ENCODE measurements around the gene MCEE.

MCEE gene

DNA sequence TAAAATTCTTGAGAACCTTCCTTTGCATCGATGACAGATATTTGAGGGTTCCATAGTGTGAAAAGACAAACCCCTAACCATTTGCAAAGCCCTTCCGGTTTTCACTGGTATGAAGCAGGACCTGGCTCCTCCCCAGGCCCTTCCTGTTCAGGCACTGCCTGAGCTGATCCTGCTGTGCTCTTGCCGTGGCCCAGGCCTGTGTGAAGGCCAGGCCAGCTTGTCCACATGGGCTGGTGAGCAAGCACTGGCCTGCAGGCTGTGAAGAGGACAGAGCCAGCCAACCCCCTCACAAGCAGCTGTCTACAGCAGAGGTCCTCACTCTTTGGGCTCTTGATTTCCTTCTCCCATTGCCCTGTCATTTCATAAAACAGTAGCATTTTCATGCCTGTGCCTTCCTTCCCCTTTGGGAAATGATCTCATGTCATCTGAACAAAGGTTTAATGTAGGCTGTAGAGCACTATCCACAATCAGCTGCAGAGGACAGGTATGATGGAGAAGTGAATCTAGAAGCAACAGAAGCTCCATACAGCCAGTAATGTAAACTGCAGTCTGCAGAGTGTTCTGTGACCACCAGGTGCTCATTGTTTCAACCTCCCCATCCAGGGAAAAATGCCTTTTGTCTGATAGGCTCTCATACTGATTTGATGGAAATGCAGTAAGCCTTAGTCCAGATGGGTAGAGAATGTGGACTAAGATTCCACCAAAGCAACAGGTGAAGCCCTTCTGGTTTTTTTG is 20.2 kb upstream of the MCEE start:
- no peak for DNase-seq (ENCODE audit: low spot score)
- no peak overlapping the region for H2BK120ac ChIP-seq (ENCODE audit: low read depth, low read length)
- H3K23ac ChIP-seq (ENCODE audit: low read depth, low read length, poor library complexity) = no peak overlapping the region
- H4K91ac ChIP-seq (ENCODE audit: low read depth, low read length, poor library complexity) = no peak overlapping the region
- H3K79me1 ChIP-seq (ENCODE audit: low read depth, low read length) = no peaks in the 10 kb centered on the region
- H3K9me3 ChIP-seq (replicated peaks in 1 of 2; ENCODE audit: control insufficient read depth in 2 of 2, insufficient read depth in 1 of 2, low read depth in 1 of 2, low read length in 2 of 2) = peaks cover 0 to 2% of the 10 kb centered on the region in 2 donors
- no peak overlapping the region for H3K4ac ChIP-seq (ENCODE audit: low read length)
- no peak overlapping the region for H4K8ac ChIP-seq (ENCODE audit: low read depth, low read length)
- H3K4me2 ChIP-seq (ENCODE audit: insufficient read depth, low read length, poor library complexity, severe bottlenecking) = no peak overlapping the region
- no peak overlapping the region for H2BK12ac ChIP-seq (ENCODE audit: low read length)
- no peak overlapping the region for H2AFZ ChIP-seq (ENCODE audit: low read length)
- no peak overlapping the region for H3K14ac ChIP-seq (ENCODE audit: low read length)
- no CpG with 5 or more reads among the region's 3 CpGs for WGBS, 2 donors (ENCODE audit: extremely low coverage in 2 of 2, insufficient read length in 2 of 2, insufficient replicate concordance in 1 of 2)
- H2BK5ac ChIP-seq (ENCODE audit: low read length) = no peak overlapping the region
- no peak overlapping the region for H2BK15ac ChIP-seq (ENCODE audit: low read length)
- H3K27me3 ChIP-seq (ENCODE audit: control insufficient read depth in 3 of 3, insufficient read depth in 3 of 3, low read depth in 1 of 3, low read length in 3 of 3) = peaks cover 0 to 8% (median 3%) of the 10 kb centered on the region in 3 experiments
- no peak overlapping the region for H3K18ac ChIP-seq (ENCODE audit: low read length)
- H2AK5ac ChIP-seq (ENCODE audit: low read depth, low read length) = no peak overlapping the region
- H3K27ac ChIP-seq (replicated peaks; ENCODE audit: low read length) = no peak overlapping the region
- H3K4me3 ChIP-seq (ENCODE audit: low read length in 2 of 2) = no peak overlapping the region
- no peaks in the 10 kb centered on the region for H3K4me1 ChIP-seq (ENCODE audit: control insufficient read depth in 2 of 2, insufficient read depth in 1 of 2, low read depth in 1 of 2, low read length in 2 of 2)
- H3K9ac ChIP-seq (ENCODE audit: low read depth, low read length, poor library complexity) = no peak overlapping the region
- H3K36me3 ChIP-seq (replicated peaks in 1 of 2; ENCODE audit: control insufficient read depth in 2 of 2, insufficient read depth in 2 of 2, low read length in 2 of 2) = peaks cover 16 to 51% of the 10 kb centered on the region in 2 donors

DNA sequence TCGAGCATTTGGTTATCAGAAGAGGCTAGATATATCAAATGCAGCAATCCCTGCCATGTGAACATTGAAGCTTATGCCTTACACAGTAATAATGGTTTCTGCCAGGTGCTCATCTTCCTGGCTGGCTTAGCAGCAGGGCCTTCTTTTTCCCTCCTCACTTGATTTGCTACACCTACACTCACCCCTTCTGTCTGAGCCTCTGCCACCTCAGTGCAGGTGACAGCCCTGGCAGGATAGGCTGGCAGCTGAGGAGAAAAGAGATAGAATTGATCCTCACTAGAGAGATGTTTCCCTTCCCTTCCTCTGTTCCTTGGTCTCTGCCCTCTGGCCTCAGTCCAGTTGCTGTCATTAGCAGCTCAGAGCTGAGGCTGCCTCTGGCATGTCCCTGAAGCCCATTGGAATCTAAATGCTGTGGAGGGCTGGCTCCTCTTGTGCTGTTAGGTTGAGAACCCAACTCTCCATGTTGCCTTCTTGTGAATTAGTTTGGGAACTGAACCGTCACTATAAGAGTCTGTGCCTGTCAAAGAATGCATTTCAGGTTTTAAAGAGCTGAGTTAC is 18.6 kb upstream of the MCEE start:
- Histone ChIP-seq H3K14ac (ENCODE audit: low read length) (no peak overlapping the region), H4K8ac (ENCODE audit: low read depth, low read length) (no peak overlapping the region), H3K23ac (ENCODE audit: low read depth, low read length, poor library complexity) (no peak overlapping the region), H3K18ac (ENCODE audit: low read length) (no peak overlapping the region), H3K9ac (ENCODE audit: low read depth, low read length, poor library complexity) (no peak overlapping the region), H3K4me2 (ENCODE audit: insufficient read depth, low read length, poor library complexity, severe bottlenecking) (no peak overlapping the region), H3K9me3 (replicated peaks in 1 of 2; ENCODE audit: control insufficient read depth in 2 of 2, insufficient read depth in 1 of 2, low read depth in 1 of 2, low read length in 2 of 2) (peaks cover 0 to 2% of the 10 kb centered on the region in 2 donors), H3K27ac (replicated peaks; ENCODE audit: low read length) (no peak overlapping the region), H4K91ac (ENCODE audit: low read depth, low read length, poor library complexity) (no peak overlapping the region), H2AK5ac (ENCODE audit: low read depth, low read length) (no peak overlapping the region), H3K4ac (ENCODE audit: low read length) (no peak overlapping the region), H3K4me3 (ENCODE audit: low read length in 2 of 2) (no peak overlapping the region), H2BK15ac (ENCODE audit: low read length) (no peak overlapping the region), H3K27me3 (ENCODE audit: control insufficient read depth in 3 of 3, insufficient read depth in 3 of 3, low read depth in 1 of 3, low read length in 3 of 3) (peaks cover 0 to 3% (median 0%) of the 10 kb centered on the region in 3 experiments), H2AFZ (ENCODE audit: low read length) (no peak overlapping the region), H2BK120ac (ENCODE audit: low read depth, low read length) (no peak overlapping the region), H3K4me1 (ENCODE audit: control insufficient read depth in 2 of 2, insufficient read depth in 1 of 2, low read depth in 1 of 2, low read length in 2 of 2) (no peaks in the 10 kb centered on the region), H3K79me1 (ENCODE audit: low read depth, low read length) (no peaks in the 10 kb centered on the region), H2BK5ac (ENCODE audit: low read length) (no peak overlapping the region), H3K36me3 (replicated peaks in 1 of 2; ENCODE audit: control insufficient read depth in 2 of 2, insufficient read depth in 2 of 2, low read length in 2 of 2) (peaks cover 27 to 68% of the 10 kb centered on the region in 2 donors), H2BK12ac (ENCODE audit: low read length) (no peak overlapping the region)
- DNase-seq (ENCODE audit: low spot score) = no peak
- WGBS, 2 donors (ENCODE audit: extremely low coverage in 2 of 2, insufficient read length in 2 of 2, insufficient replicate concordance in 1 of 2) = no CpG with 5 or more reads among the region's 2 CpGs

DNA sequence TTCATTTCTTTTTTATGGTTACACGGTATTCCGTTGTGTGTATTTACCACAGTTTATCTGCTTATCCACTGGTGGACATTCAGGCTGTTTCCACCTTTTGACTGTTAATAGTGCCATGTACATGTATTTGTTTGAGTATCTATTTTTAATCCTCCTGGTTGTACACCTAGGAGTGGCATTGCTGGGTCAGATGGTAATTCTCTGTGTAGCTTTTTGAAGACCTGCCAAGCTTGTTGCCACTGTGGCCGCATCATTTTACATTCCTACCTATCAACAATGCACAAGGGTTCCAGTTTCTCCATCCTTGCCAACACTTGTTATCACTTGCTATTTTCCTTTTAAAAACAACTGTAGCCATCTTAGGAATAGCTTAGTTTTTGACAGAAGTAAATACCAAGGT is 13.8 kb upstream of the MCEE start:
- Histone ChIP-seq H3K9me3 (replicated peaks in 1 of 2; ENCODE audit: control insufficient read depth in 2 of 2, insufficient read depth in 1 of 2, low read depth in 1 of 2, low read length in 2 of 2) (peaks cover 0 to 2% of the 10 kb centered on the region in 2 donors), H2BK5ac (ENCODE audit: low read length) (no peak overlapping the region), H2BK15ac (ENCODE audit: low read length) (no peak overlapping the region), H3K9ac (ENCODE audit: low read depth, low read length, poor library complexity) (no peak overlapping the region), H4K91ac (ENCODE audit: low read depth, low read length, poor library complexity) (no peak overlapping the region), H2AFZ (ENCODE audit: low read length) (no peak overlapping the region), H3K23ac (ENCODE audit: low read depth, low read length, poor library complexity) (no peak overlapping the region), H3K79me1 (ENCODE audit: low read depth, low read length) (no peaks in the 10 kb centered on the region), H3K27ac (replicated peaks; ENCODE audit: low read length) (no peak overlapping the region), H3K36me3 (replicated peaks in 1 of 2; ENCODE audit: control insufficient read depth in 2 of 2, insufficient read depth in 2 of 2, low read length in 2 of 2) (peaks cover 40 to 97% of the 10 kb centered on the region in 2 donors), H2AK5ac (ENCODE audit: low read depth, low read length) (no peak overlapping the region), H2BK120ac (ENCODE audit: low read depth, low read length) (no peak overlapping the region), H3K4me2 (ENCODE audit: insufficient read depth, low read length, poor library complexity, severe bottlenecking) (no peak overlapping the region), H3K4me3 (ENCODE audit: low read length in 2 of 2) (no peak overlapping the region), H3K4ac (ENCODE audit: low read length) (no peak overlapping the region), H3K18ac (ENCODE audit: low read length) (no peak overlapping the region), H2BK12ac (ENCODE audit: low read length) (no peak overlapping the region), H4K8ac (ENCODE audit: low read depth, low read length) (no peak overlapping the region), H3K27me3 (ENCODE audit: control insufficient read depth in 3 of 3, insufficient read depth in 3 of 3, low read depth in 1 of 3, low read length in 3 of 3) (peaks cover 0 to 3% (median 0%) of the 10 kb centered on the region in 3 experiments), H3K14ac (ENCODE audit: low read length) (no peak overlapping the region), H3K4me1 (ENCODE audit: control insufficient read depth in 2 of 2, insufficient read depth in 1 of 2, low read depth in 1 of 2, low read length in 2 of 2) (no peaks in the 10 kb centered on the region)
- no CpG with 5 or more reads among the region's 3 CpGs for WGBS, 2 donors (ENCODE audit: extremely low coverage in 2 of 2, insufficient read length in 2 of 2, insufficient replicate concordance in 1 of 2)
- no peak for DNase-seq (ENCODE audit: low spot score)

DNA sequence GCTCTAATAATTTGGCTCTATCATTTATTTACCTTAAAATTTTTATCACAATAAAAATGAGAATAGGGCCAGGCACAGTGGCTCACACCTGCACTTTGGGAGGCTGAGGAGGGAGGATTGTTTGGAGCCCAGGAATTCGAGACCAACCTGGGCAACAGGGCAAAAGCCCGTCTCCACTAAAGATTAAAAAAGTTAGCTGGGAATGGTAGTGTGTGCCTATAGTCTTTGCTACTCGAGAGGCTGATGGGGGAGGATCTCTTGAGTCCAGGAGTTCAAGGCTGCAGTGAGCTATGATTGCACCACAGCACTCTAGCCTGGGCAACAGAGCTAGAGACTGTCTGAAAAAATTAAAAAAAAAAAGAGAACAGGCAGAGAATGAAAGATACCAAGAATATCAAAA is 6.1 kb upstream of the MCEE start:
- Histone ChIP-seq H2BK12ac (ENCODE audit: low read length) (no peak overlapping the region), H3K36me3 (replicated peaks in 1 of 2; ENCODE audit: control insufficient read depth in 2 of 2, insufficient read depth in 2 of 2, low read length in 2 of 2) (peaks cover 20 to 88% of the 10 kb centered on the region in 2 donors), H4K91ac (ENCODE audit: low read depth, low read length, poor library complexity) (no peak overlapping the region), H3K27me3 (ENCODE audit: control insufficient read depth in 3 of 3, insufficient read depth in 3 of 3, low read depth in 1 of 3, low read length in 3 of 3) (no peaks in the 10 kb centered on the region), H3K4me2 (ENCODE audit: insufficient read depth, low read length, poor library complexity, severe bottlenecking) (no peak overlapping the region), H3K4me1 (ENCODE audit: control insufficient read depth in 2 of 2, insufficient read depth in 1 of 2, low read depth in 1 of 2, low read length in 2 of 2) (peaks cover 2 to 6% of the 10 kb centered on the region in 2 donors), H3K23ac (ENCODE audit: low read depth, low read length, poor library complexity) (no peak overlapping the region), H3K9me3 (replicated peaks in 1 of 2; ENCODE audit: control insufficient read depth in 2 of 2, insufficient read depth in 1 of 2, low read depth in 1 of 2, low read length in 2 of 2) (no peaks in the 10 kb centered on the region), H2BK15ac (ENCODE audit: low read length) (no peak overlapping the region), H3K79me1 (ENCODE audit: low read depth, low read length) (no peaks in the 10 kb centered on the region), H3K4ac (ENCODE audit: low read length) (no peak overlapping the region), H3K9ac (ENCODE audit: low read depth, low read length, poor library complexity) (no peak overlapping the region), H2AK5ac (ENCODE audit: low read depth, low read length) (no peak overlapping the region), H3K27ac (replicated peaks; ENCODE audit: low read length) (no peak overlapping the region), H3K18ac (ENCODE audit: low read length) (no peak overlapping the region), H2BK120ac (ENCODE audit: low read depth, low read length) (no peak overlapping the region), H3K4me3 (ENCODE audit: low read length in 2 of 2) (no peak overlapping the region), H4K8ac (ENCODE audit: low read depth, low read length) (no peak overlapping the region), H2AFZ (ENCODE audit: low read length) (no peak overlapping the region), H3K14ac (ENCODE audit: low read length) (no peak overlapping the region), H2BK5ac (ENCODE audit: low read length) (no peak overlapping the region)
- no peak for DNase-seq (ENCODE audit: low spot score)
- WGBS, 2 donors (ENCODE audit: extremely low coverage in 2 of 2, insufficient read length in 2 of 2, insufficient replicate concordance in 1 of 2) = no CpG with 5 or more reads among the region's 3 CpGs
